Hepatocyte (in vitro differentiated cells): ENCODE results near the gene LDB2. TPM values are rescaled to one million over a fixed set of nuclear protein-coding genes. Genes with fewer than 3 reads are reported as not detected.

Experiments
- DNase-seq: peaks from one replicate; pipeline ENCODE4 v3.0.0-alpha.2; 2016; ENCODE audit warnings: low spot score
- H2AFZ ChIP-seq: fragments of 200-600 bp; sonication (generic); 2 replicates; pipeline ENCODE4 v1.6.0; 2016; ENCODE audit warnings: antibody characterized with exemption, mild to moderate bottlenecking
- H3K27ac ChIP-seq: fragments of 200-600 bp; sonication (generic); 2 replicates; pipeline ENCODE4 v1.5.1; 2016; ENCODE audit warnings: mild to moderate bottlenecking
- H3K27me3 ChIP-seq: fragments of 200-600 bp; sonication (generic); 2 replicates; pipeline ENCODE4 v1.6.1; 2016
- H3K36me3 ChIP-seq: fragments of 200-600 bp; sonication (generic); replicated peaks from 2 replicates; pipeline ENCODE4 v1.5.1; 2016; ENCODE audit warnings: low read depth; ENCODE audit not compliant: insufficient read depth
- H3K4me1 ChIP-seq: fragments of 200-600 bp; sonication (generic); 2 replicates; pipeline ENCODE4 v1.5.1; 2016; ENCODE audit warnings: mild to moderate bottlenecking, moderate library complexity; ENCODE audit not compliant: insufficient read depth
- H3K4me2 ChIP-seq: fragments of 200-600 bp; sonication (generic); 2 replicates; pipeline ENCODE4 v1.6.0; 2016
- H3K4me3 ChIP-seq: fragments of 200-600 bp; sonication (generic); 2 replicates; pipeline ENCODE4 v1.5.1; 2016; ENCODE audit warnings: mild to moderate bottlenecking
- H3K79me2 ChIP-seq: fragments of 200-600 bp; sonication (generic); 2 replicates; pipeline ENCODE4 v1.6.0; 2017; ENCODE audit warnings: mild to moderate bottlenecking
- H3K9me2 ChIP-seq: fragments of 200-600 bp; sonication (generic); replicated peaks from 2 replicates; pipeline ENCODE4 v1.6.0; 2017; ENCODE audit warnings: mild to moderate bottlenecking; ENCODE audit not compliant: insufficient read depth
- H3K9me3 ChIP-seq: fragments of 200-600 bp; sonication (generic); 2 replicates; pipeline ENCODE4 v1.5.1; 2016; ENCODE audit warnings: low read depth, mild to moderate bottlenecking
- H4K20me1 ChIP-seq: fragments of 200-600 bp; sonication (generic); 2 replicates; pipeline ENCODE4 v1.6.0; 2016; ENCODE audit warnings: mild to moderate bottlenecking; ENCODE audit not compliant: insufficient read depth, poor library complexity, severe bottlenecking
- EZH2 ChIP-seq: fragments of 200-600 bp; sonication (generic); IDR thresholded peaks from 2 replicates; pipeline ENCODE4 v1.6.1; 2016; ENCODE audit warnings: antibody characterized with exemption, mild to moderate bottlenecking, borderline replicate concordance
- EZH2phosphoT487 ChIP-seq: fragments of 200-600 bp; sonication (generic); IDR thresholded peaks from one replicate; pipeline ENCODE4 v1.6.1; 2018; ENCODE audit warnings: antibody characterized with exemption, mild to moderate bottlenecking, low read depth, moderate library complexity; ENCODE audit not compliant: unreplicated experiment, severe bottlenecking
- WGBS: methylation state at CpG from one replicate; pipeline ENCODE4 v1.1.6; 2016; ENCODE audit warnings: low lambda C conversion rate; ENCODE audit errors: missing lambda C conversion rate; 5-methylcytosine and 5-hydroxymethylcytosine counted together
- polyA plus RNA-seq: library from polyadenylated mRNA; unstranded; fragments of >200 nt; fragmentation: Nextera tagmentation; extraction: Ambion mirVana; gene quantifications from 2 replicates; pipeline ENCODE4 v1.2.1, GENCODE V29; 2016
- total RNA-seq: library from RNA; depleted of rRNA; stranded (reverse); fragments of >200 nt; gene quantifications from 2 replicates; pipeline ENCODE4 v1.2.3, GENCODE V29; 2014
- TF ChIP-seq, protein P1 (sequence below): fragments of 200-600 bp; sonication (generic); IDR thresholded peaks from 2 replicates; pipeline ENCODE4 v1.5.1; 2016; ENCODE audit warnings: antibody characterized with exemption, mild to moderate bottlenecking; ENCODE audit not compliant: poor library complexity

The LDB2 gene
- total and polyA plus RNA-seq, 2 experiments from 2014 or later, result 8.7 to 20.3 TPM

DNA sequence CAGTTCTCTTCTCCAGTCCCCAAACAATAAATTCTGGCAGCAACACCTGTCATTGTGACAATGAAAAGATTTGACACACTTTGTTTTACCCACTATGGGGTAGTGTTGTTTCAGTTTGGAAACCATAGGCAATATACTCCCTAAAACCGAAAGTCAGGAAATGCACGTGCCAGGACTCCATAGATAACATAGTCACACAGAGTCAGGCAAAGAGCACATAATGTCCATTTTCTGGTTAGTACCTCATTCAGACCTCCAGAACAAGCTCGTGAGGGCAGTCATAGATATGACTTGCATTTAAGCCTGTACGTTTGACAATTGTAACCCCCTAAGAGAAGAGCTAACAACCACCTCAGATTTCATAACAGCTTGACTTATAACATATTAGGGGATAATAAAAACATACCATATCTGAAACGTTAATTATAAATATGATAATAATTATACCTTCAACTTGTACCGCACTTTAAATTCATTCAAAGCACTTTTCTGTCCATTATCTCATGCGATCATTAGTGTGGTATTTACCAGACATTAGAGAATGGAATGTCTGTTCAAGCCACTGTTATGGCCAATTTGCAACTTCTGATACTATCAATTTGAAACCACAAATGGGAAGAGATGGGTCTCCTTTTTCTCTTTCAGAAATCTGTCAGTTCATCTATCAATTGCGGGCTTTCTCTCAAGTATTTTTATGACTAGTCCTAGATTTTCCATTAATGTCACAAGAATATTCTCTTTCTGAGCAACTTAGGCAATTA lies 147.4 kb downstream of the LDB2 start:
- H3K9me3 ChIP-seq, result no peaks in the 10 kb centered on the region
- no peaks in the 10 kb centered on the region for H3K27me3 ChIP-seq
- DNase-seq, result no peak
- no peak overlapping the region for H3K27ac ChIP-seq
- H3K79me2 ChIP-seq, result no peaks in the 10 kb centered on the region
- H3K4me1 ChIP-seq, result no peaks in the 10 kb centered on the region
- H2AFZ ChIP-seq, result no peak overlapping the region
- no peak overlapping the region for H3K4me2 ChIP-seq
- no peaks in the 10 kb centered on the region for H3K36me3 ChIP-seq
- H3K9me2 ChIP-seq, result no peaks in the 10 kb centered on the region
- TF ChIP-seq EZH2phosphoT487, result no peak
- TF ChIP-seq EZH2, result no peak
- TF ChIP-seq, protein P1, sequence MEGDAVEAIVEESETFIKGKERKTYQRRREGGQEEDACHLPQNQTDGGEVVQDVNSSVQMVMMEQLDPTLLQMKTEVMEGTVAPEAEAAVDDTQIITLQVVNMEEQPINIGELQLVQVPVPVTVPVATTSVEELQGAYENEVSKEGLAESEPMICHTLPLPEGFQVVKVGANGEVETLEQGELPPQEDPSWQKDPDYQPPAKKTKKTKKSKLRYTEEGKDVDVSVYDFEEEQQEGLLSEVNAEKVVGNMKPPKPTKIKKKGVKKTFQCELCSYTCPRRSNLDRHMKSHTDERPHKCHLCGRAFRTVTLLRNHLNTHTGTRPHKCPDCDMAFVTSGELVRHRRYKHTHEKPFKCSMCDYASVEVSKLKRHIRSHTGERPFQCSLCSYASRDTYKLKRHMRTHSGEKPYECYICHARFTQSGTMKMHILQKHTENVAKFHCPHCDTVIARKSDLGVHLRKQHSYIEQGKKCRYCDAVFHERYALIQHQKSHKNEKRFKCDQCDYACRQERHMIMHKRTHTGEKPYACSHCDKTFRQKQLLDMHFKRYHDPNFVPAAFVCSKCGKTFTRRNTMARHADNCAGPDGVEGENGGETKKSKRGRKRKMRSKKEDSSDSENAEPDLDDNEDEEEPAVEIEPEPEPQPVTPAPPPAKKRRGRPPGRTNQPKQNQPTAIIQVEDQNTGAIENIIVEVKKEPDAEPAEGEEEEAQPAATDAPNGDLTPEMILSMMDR, result no peak
- H3K4me3 ChIP-seq, result no peak overlapping the region
- WGBS, result 61% methylated on average over 8 of the region's 8 CpGs
- no peaks in the 10 kb centered on the region for H4K20me1 ChIP-seq

DNA sequence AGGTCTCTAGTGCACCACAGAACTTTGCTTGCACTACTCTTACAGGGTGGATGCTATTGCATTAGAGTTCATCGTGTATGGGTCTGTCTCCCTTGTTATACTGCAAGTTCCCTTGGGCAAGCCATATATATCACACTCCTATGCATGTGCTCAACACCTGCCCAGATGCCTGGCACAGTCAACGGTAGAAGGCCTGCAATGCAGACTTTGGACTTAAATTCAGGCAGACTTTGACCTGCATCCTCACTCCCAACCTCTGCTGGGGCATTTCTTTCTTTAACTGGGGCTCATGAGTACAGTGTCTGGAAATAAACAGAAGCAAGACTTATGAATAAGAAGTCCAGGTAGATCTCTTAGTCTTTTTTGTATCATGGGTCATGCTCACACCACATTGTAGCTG lies 148.2 kb downstream of the LDB2 start:
- no peaks in the 10 kb centered on the region for H3K9me3 ChIP-seq
- no peaks in the 10 kb centered on the region for H3K36me3 ChIP-seq
- no peak for DNase-seq
- H3K4me1 ChIP-seq, result no peaks in the 10 kb centered on the region
- H3K4me3 ChIP-seq, result no peak overlapping the region
- no peaks in the 10 kb centered on the region for H4K20me1 ChIP-seq
- 75% methylated on average over 2 of the region's 2 CpGs for WGBS
- H3K4me2 ChIP-seq, result no peak overlapping the region
- H3K9me2 ChIP-seq, result no peaks in the 10 kb centered on the region
- H3K79me2 ChIP-seq, result no peaks in the 10 kb centered on the region
- H3K27ac ChIP-seq, result no peak overlapping the region
- H3K27me3 ChIP-seq, result no peaks in the 10 kb centered on the region
- TF ChIP-seq, protein P1, result no peak
- no peak for TF ChIP-seq EZH2phosphoT487
- no peak for TF ChIP-seq EZH2
- H2AFZ ChIP-seq, result no peak overlapping the region

DNA sequence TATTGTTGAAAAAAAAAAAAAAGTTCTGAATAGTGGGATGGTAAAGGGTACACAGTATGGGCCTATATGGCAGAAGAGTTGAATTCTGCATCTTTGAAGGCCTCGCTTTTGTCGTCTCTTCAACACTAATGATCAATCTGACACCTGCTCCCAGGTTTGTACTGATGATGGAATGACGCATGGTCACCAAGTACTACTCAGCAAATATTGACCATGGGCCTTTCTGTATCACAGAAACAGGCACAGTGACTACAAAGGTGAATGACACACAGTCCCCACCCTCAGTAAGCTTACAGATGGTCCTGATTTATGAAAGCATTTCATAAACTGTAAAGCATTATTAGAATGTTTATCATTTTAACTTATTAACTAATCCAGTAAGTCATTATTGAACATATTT lies 152.6 kb downstream of the LDB2 start:
- H3K9me2 ChIP-seq, result no peaks in the 10 kb centered on the region
- WGBS, result 83% methylated on average over 3 of the region's 3 CpGs
- H3K4me2 ChIP-seq, result no peak overlapping the region
- TF ChIP-seq EZH2phosphoT487 (no peak), EZH2 (no peak)
- TF ChIP-seq, protein P1, result no peak
- no peak overlapping the region for H3K27ac ChIP-seq
- peak; percentile 31 for DNase-seq
- H3K9me3 ChIP-seq, result no peaks in the 10 kb centered on the region
- no peak overlapping the region for H2AFZ ChIP-seq
- H3K27me3 ChIP-seq, result no peaks in the 10 kb centered on the region
- no peaks in the 10 kb centered on the region for H3K4me1 ChIP-seq
- H4K20me1 ChIP-seq, result no peaks in the 10 kb centered on the region
- no peaks in the 10 kb centered on the region for H3K36me3 ChIP-seq
- H3K79me2 ChIP-seq, result no peaks in the 10 kb centered on the region
- H3K4me3 ChIP-seq, result no peak overlapping the region
